ENCODE data around the gene NUCB2.

DNA sequence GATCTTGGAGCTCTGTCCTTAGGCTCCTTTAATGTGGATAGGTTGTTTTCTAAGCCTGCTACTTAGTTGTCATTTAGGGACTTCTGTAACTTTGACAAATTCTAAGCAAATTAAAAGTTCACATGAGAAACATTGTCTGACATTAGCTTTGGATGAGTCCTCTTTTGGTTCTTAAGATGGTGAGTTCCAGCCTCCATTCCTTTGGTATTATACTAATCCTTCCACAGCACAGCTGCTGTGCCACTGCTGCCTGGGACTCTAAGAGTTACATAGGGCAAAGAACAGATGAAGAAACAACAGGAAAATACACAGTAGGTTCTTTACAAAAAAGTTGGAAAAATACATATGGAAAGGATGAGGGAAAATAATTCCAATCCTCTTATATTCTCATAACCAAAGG is 43.4 kb upstream of the NUCB2 start:
- TF ChIP-seq, protein P1, sequence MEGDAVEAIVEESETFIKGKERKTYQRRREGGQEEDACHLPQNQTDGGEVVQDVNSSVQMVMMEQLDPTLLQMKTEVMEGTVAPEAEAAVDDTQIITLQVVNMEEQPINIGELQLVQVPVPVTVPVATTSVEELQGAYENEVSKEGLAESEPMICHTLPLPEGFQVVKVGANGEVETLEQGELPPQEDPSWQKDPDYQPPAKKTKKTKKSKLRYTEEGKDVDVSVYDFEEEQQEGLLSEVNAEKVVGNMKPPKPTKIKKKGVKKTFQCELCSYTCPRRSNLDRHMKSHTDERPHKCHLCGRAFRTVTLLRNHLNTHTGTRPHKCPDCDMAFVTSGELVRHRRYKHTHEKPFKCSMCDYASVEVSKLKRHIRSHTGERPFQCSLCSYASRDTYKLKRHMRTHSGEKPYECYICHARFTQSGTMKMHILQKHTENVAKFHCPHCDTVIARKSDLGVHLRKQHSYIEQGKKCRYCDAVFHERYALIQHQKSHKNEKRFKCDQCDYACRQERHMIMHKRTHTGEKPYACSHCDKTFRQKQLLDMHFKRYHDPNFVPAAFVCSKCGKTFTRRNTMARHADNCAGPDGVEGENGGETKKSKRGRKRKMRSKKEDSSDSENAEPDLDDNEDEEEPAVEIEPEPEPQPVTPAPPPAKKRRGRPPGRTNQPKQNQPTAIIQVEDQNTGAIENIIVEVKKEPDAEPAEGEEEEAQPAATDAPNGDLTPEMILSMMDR (IDR thresholded peaks at IDR 0.05; ENCODE audit: insufficient read depth, low read length): no peak
- TF ChIP-seq, protein P2, sequence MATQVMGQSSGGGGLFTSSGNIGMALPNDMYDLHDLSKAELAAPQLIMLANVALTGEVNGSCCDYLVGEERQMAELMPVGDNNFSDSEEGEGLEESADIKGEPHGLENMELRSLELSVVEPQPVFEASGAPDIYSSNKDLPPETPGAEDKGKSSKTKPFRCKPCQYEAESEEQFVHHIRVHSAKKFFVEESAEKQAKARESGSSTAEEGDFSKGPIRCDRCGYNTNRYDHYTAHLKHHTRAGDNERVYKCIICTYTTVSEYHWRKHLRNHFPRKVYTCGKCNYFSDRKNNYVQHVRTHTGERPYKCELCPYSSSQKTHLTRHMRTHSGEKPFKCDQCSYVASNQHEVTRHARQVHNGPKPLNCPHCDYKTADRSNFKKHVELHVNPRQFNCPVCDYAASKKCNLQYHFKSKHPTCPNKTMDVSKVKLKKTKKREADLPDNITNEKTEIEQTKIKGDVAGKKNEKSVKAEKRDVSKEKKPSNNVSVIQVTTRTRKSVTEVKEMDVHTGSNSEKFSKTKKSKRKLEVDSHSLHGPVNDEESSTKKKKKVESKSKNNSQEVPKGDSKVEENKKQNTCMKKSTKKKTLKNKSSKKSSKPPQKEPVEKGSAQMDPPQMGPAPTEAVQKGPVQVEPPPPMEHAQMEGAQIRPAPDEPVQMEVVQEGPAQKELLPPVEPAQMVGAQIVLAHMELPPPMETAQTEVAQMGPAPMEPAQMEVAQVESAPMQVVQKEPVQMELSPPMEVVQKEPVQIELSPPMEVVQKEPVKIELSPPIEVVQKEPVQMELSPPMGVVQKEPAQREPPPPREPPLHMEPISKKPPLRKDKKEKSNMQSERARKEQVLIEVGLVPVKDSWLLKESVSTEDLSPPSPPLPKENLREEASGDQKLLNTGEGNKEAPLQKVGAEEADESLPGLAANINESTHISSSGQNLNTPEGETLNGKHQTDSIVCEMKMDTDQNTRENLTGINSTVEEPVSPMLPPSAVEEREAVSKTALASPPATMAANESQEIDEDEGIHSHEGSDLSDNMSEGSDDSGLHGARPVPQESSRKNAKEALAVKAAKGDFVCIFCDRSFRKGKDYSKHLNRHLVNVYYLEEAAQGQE (IDR thresholded peaks at IDR 0.05; ENCODE audit: insufficient replicate concordance, low read depth): no peak
